AG04449 (cell line): ENCODE data around the gene NXPH4.
A peak's percentile ranks its signal among the peaks of the same experiment; 100 is the strongest.

Experiments
- CTCF ChIA-PET: fragments of 350-600 bp; formaldehyde crosslinking; extraction: SDS; loops from one replicate; lab custom pipeline; 2021; ENCODE audit warnings: antibody characterized with exemption; lab: Yijun Ruan, JAX
- POLR2A ChIA-PET: fragments of 400-600, 350-600 bp; formaldehyde crosslinking; extraction: SDS; loops from one replicate; lab custom pipeline; 2020; ENCODE audit warnings: antibody characterized with exemption, inconsistent platforms; lab: Yijun Ruan, JAX
- DNase-seq: peaks from one replicate; pipeline ENCODE4 v3.0.0-alpha.2; 2010; ENCODE audit warnings: low read depth, low spot score
- H3K4me3 ChIP-seq: 2 replicates; pipeline ENCODE4 v1.5.1; 2011; ENCODE audit warnings: low read depth, mild to moderate bottlenecking, control low read depth, low read length
- CTCF ChIP-seq: IDR thresholded peaks from one replicate; pipeline ENCODE4 v1.5.1; 2011; ENCODE audit warnings: mild to moderate bottlenecking, moderate library complexity, low read length, control low read depth, inconsistent platforms; ENCODE audit not compliant: insufficient read depth; ENCODE audit errors: missing control alignments

Gene NXPH4

GRCh38 chr12:57238854-57239554, 22.4 kb downstream of the NXPH4 start:
- H3K4me3 ChIP-seq: peak overlapping the region; percentile 69
- ChIA-PET POLR2A (interaction anchor here (0.8 to 4.6 kb wide), 8 partner anchors 9 to 128 kb away, joined by 3 to 74 read pairs (median 5); partner anchors contain the start of genes LRP1, SHMT2 and STAT6), CTCF (interaction anchor here (0.6 to 38.5 kb wide), 19 partner anchors 9 to 496 kb away, joined by 3 to 880 read pairs (median 4); partner anchors contain the start of genes GLI1, INHBE, NXPH4 and SHMT2)
- DNase-seq: no peak
- peak; percentile 100 for TF ChIP-seq CTCF

- TF ChIP-seq CTCF: no peak
- ChIA-PET CTCF (interaction anchor here (0.6 to 38.5 kb wide), 19 partner anchors 8 to 495 kb away, joined by 3 to 880 read pairs (median 6); partner anchors contain the start of genes GLI1, INHBE, NXPH4 and SHMT2), POLR2A (interaction anchor here (0.8 to 4.6 kb wide), 9 partner anchors 9 to 152 kb away, joined by 3 to 74 read pairs (median 4); partner anchors contain the start of genes LRP1, SHMT2 and STAT6)
- DNase-seq: no peak
- H3K4me3 ChIP-seq: peak overlapping the region; percentile 69
Measured at GRCh38 chr12:57239587-57240065, 23.0 kb downstream of the NXPH4 start.

- POLR2A ChIA-PET: interaction anchor here (1.0 to 4.6 kb wide), 7 partner anchors 8 to 152 kb away, joined by 3 to 74 read pairs (median 4); partner anchors contain the start of genes LRP1, NXPH4 and SHMT2
- TF ChIP-seq CTCF: no peak
- DNase-seq: no peak
- peak overlapping the region; percentile 69 for H3K4me3 ChIP-seq
- CTCF ChIA-PET: interaction anchor here (0.6 to 38.5 kb wide), 17 partner anchors 8 to 217 kb away, joined by 3 to 880 read pairs (median 6); partner anchors contain the start of genes GLI1, INHBE, NXPH4 and SHMT2
Measured at GRCh38 chr12:57240066-57240921, 23.7 kb downstream of the NXPH4 start.

GRCh38 chr12:57240926-57241401, 24.4 kb downstream of the NXPH4 start:
- no peak for DNase-seq
- CTCF ChIA-PET: interaction anchor here (0.6 to 38.5 kb wide), 14 partner anchors 12 to 216 kb away, joined by 3 to 880 read pairs (median 6); partner anchors contain the start of genes GLI1, INHBE, NXPH4 and SHMT2
- peak; percentile 9 for TF ChIP-seq CTCF
- peak overlapping the region; percentile 69 for H3K4me3 ChIP-seq
- POLR2A ChIA-PET: interaction anchor here (1.0 to 4.6 kb wide), 6 partner anchors 8 to 153 kb away, joined by 3 to 74 read pairs (median 3); partner anchors contain the start of genes LRP1, NXPH4 and SHMT2

GRCh38 chr12:57241402-57242310, 25.1 kb downstream of the NXPH4 start:
- TF ChIP-seq CTCF: no peak
- POLR2A ChIA-PET: interaction anchor here (1.0 to 4.6 kb wide), 6 partner anchors 9 to 151 kb away, joined by 3 to 74 read pairs (median 4); partner anchors contain the start of genes NXPH4 and SHMT2
- peak overlapping the region; percentile 69 for H3K4me3 ChIP-seq
- CTCF ChIA-PET: interaction anchor here (0.6 to 38.5 kb wide), 29 partner anchors 12 to 275 kb away, joined by 3 to 880 read pairs (median 5); partner anchors contain the start of genes GLI1, INHBE, LRP1 and NXPH4
- no peak for DNase-seq
